ENCODE results near the gene GNPNAT1. TPM values are rescaled to one million over a fixed set of nuclear protein-coding genes. Genes with fewer than 3 reads are reported as not detected.

Gene GNPNAT1
- total and polyA plus RNA-seq, 9 of the 15 experiments (the other 6 are each of a cell fraction or from before 2014, with no cell fraction given) = 15.8 to 27.7 (median 25.3) TPM

DNA sequence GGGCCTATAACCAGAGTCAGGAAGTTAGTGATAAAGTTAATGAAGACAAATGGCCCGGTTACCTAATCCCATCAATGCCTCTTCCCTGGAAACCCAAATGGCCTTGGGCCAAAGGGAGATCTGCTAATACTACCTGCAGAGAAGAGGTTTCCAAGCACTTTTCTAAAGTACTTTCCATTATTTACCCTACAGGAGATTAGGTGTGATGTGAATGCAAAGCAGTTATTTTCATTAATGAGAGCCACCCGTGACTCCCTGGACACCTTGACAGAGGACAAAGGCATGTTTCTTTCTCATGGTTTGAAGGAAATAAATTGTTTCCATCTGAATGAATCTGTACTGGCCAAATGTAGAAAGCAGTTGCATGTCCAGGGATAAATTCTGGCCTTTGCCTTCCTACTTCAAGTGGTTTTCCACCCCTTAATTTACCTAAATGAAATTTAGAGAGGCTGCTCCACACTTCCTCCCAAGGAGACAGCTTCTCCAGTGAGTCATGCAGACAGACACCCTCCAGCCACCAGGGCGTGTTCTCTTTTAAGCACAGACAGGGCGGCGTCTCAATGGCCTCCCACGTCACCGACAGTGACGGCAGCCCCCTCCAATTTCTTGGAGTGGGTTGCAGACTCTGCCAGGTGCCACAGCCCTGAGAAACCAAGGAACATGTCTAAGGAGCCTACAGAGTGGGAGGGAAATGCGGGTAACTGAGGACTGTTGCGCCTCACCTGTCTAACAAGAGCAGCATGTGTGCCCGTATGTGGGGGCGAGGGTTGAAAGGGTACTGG lies 43.9 kb upstream of the GNPNAT1 start (continued):
- no peak for TF ChIP-seq GTF2B (IDR thresholded peaks at IDR 0.05; ENCODE audit: extremely low read depth, insufficient read length)

DNA sequence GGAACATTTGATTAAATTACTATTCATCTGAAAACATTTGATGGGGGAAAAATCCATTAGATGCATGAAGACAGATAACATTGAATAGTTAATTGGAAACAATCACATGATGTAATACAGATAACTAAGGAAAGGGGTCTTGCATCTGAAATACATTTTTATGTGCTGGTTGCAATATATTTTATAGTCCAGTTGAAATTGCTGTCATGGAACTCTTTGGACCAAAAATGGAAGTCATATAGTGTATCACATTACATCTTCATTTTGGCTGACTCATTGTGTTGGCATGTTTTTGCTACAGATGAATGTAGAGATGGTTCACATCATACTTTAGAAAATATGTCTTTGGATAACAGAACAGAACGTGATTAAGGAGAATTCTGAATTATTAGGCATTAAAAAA lies 43.0 kb upstream of the GNPNAT1 start:
- H2AFZ ChIP-seq (ENCODE audit: low read depth, low read length) = no peak overlapping the region
- H3K4me2 ChIP-seq (ENCODE audit: insufficient read depth, low read length) = no peak overlapping the region
- H3K9me3 ChIP-seq (replicated peaks; ENCODE audit: control insufficient read depth, insufficient read depth, low read depth, low read length) = no peaks in the 10 kb centered on the region
- H3K27ac ChIP-seq (ENCODE audit: extremely low read depth, low read depth, low read length) = no peak overlapping the region
- no peaks in the 10 kb centered on the region for H3K79me2 ChIP-seq (ENCODE audit: control insufficient read depth, insufficient read depth, low read length)
- H3K4me1 ChIP-seq (replicated peaks in 1 of 2; ENCODE audit: control insufficient read depth in 2 of 2, insufficient read depth in 2 of 2, low read length in 2 of 2) = no peaks in the 10 kb centered on the region; a peak in 2 of 5 replicates
- no peak for DNase-seq (ENCODE audit: extremely low read depth in 1 of 4, low spot score in 3 of 4)
- ChIA-PET POLR2A (no interaction called here), CTCF (ENCODE audit: low intra/inter-chr PET ratio) (no interaction called here)
- no peaks in the 10 kb centered on the region for H3K9me1 ChIP-seq (ENCODE audit: control insufficient read depth, insufficient read depth, low read length)
- H4K20me1 ChIP-seq (replicated peaks; ENCODE audit: control insufficient read depth, insufficient read depth, low read length) = no peaks in the 10 kb centered on the region
- ATAC-seq = no peak
- no peaks in the 10 kb centered on the region; a peak in 1 of 5 replicates for H3K27me3 ChIP-seq (ENCODE audit: control insufficient read depth in 2 of 2, insufficient read depth in 2 of 2, low read length in 2 of 2)
- no peaks in the 10 kb centered on the region for H3K36me3 ChIP-seq (ENCODE audit: control insufficient read depth, insufficient read depth, low read length)
- no TSS peak for BruUV-seq (replicated peaks)
- no peak overlapping the region for H3K4me3 ChIP-seq
- 8% methylated on average over 1 of the region's 1 CpG for WGBS (ENCODE audit: insufficient coverage, low coverage, missing lambda C conversion rate)
- intact Hi-C loops (cut with micrococcal nuclease) (no loop called here), in situ Hi-C loops (cut with MboI) (loop anchor here (25.0 kb wide), 1 partner anchor 547 kb away; no protein-coding TSS in a partner anchor)
- no peak overlapping the region for H3K9ac ChIP-seq (ENCODE audit: insufficient read depth in 1 of 2, low read depth in 2 of 2, low read length in 2 of 2)
- FAIRE-seq = no peak
- TF ChIP-seq ZNF24 (IDR thresholded peaks at IDR 0.05) (no peak), CHCHD3 (CRISPR knock-in tag; IDR thresholded peaks at IDR 0.05) (no peak), POLR2AphosphoS2 (IDR thresholded peaks at IDR 0.05; ENCODE audit: low read length) (no peak), NFE2 (IDR thresholded peaks at IDR 0.05; ENCODE audit: low read depth) (peak; percentile 62; the same call in 1 of the 2 replicates), ZNF316 (IDR thresholded peaks at IDR 0.05) (0 out of 2 replicates have a peak, but pooled peaks have one; percentile 16), C11orf30 (IDR thresholded peaks at IDR 0.05; ENCODE audit: low read depth) (peak; percentile 28; the same call in 1 of the 2 replicates), FOSL1 (tag; conservative IDR thresholded peaks at IDR 0.05) (0 out of 2 replicates have a peak, but pooled peaks have one; percentile 4), STAT5A (IDR thresholded peaks at IDR 0.05; ENCODE audit: borderline replicate concordance, low read length) (no peak), MAFG (tag; conservative IDR thresholded peaks at IDR 0.05) (peak; percentile 48), NFRKB (IDR thresholded peaks at IDR 0.05; ENCODE audit: low read depth) (no peak)
